PC-3 (cell line): ENCODE measurements around the gene NPIPB9.
"Not testable (repeated sequence)": the region's sequence is repeated elsewhere in the genome, so short reads cannot be mapped to it uniquely, and the experiment has no call there.

Source experiments
- CTCF ChIP-seq: fragments of 300-600 bp; sonication (generic); conservative IDR thresholded peaks from 2 replicates; pipeline ENCODE4 v1.5.1; 2017; ENCODE audit warnings: antibody characterized with exemption, low read depth, mild to moderate bottlenecking, low read length
- EZH2 ChIP-seq: fragments of 300-600 bp; sonication (generic); IDR thresholded peaks from one replicate; pipeline ENCODE4 v1.6.1; 2017; ENCODE audit warnings: antibody characterized with exemption, mild to moderate bottlenecking, low read length; ENCODE audit not compliant: unreplicated experiment
- EZH2phosphoT487 ChIP-seq: fragments of 300-600 bp; sonication (generic); IDR thresholded peaks from 2 replicates; pipeline ENCODE4 v1.6.1; 2018; ENCODE audit warnings: mild to moderate bottlenecking, antibody characterized with exemption, low read length, borderline replicate concordance

- TF ChIP-seq CTCF, EZH2, EZH2phosphoT487: not testable (repeated sequence)
These were observed 30.1 kb downstream of the NPIPB9 start for GRCh38 chr16:28781697-28782096.
